Measurements from ENCODE around the gene MTERF1.
"Not testable (repeated sequence)": the region's sequence is repeated elsewhere in the genome, so short reads cannot be mapped to it uniquely, and the experiment has no call there.

MTERF1 gene, protein sequence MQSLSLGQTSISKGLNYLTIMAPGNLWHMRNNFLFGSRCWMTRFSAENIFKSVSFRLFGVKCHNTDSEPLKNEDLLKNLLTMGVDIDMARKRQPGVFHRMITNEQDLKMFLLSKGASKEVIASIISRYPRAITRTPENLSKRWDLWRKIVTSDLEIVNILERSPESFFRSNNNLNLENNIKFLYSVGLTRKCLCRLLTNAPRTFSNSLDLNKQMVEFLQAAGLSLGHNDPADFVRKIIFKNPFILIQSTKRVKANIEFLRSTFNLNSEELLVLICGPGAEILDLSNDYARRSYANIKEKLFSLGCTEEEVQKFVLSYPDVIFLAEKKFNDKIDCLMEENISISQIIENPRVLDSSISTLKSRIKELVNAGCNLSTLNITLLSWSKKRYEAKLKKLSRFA

GRCh38 chr7:91880413-91881241 lies at the start of gene MTERF1:
Gene MTERF1 (minus strand): TSS chr7:91880702. CDS start chr7:91880083, 619 bp downstream.
- DNase-seq, result peak; percentile 39

- no peak for DNase-seq
Observed at GRCh38 chr7:91929463-91929862, 49.0 kb upstream of the MTERF1 start.

DNA sequence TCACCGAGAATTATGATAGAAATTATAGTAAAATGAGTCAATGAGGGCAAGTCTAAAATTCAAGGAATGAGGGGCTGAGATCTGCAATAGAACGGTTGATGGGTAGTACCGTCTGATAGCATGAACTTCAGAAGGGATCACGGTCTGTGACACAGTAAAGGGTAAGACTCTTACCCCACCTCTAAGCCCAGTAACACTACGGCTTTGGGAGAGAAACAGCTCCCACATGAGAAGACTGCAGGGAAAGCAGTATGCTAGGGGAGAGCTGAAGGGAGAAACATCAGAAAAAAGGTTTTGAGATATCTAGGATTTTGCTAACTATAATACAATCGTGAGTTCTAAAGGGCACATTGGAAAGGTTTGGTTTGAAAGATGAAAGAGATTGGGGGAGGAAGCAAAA lies 47.4 kb upstream of the MTERF1 start:
- no peak for DNase-seq

- DNase-seq, result no peak
Observed at GRCh38 chr7:91922857-91923256, 42.4 kb upstream of the MTERF1 start.

DNA sequence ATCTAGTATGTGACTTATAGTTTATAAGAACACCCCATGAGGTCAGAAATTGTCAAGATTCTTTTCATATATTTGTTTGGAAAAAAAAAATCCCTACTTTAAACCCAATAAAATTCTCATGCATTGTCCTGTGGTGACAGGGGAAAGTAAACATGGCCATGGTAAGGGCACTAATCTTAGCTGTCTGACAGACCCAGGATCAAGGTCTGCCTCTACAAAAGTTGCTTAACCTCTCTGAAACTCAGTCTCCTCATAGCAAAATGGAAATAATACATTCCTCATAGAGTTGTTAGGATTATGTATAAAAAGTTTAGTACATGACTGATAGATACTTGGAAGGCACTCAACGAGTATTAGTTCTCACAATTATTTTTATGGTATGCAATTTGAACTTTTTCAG lies 37.9 kb upstream of the MTERF1 start:
- DNase-seq, result no peak

DNA sequence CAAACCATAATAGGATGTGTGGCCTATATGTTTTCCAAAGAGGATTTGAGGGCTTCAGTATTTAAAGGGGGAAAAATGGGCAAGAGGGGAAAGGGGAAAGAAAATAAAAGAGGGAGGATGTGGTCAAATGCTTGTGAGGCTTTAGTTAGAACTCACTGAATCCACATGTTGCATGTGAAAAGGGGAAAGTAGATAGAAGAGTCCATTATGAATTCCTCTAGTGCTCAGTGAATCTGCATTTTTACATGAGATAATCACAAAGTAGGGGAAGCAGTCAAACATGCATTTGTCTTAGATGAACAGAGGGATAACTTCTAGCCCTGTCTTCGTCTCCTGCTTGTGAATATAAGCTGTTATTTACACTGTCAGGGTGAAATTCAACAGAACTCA lies 35.5 kb upstream of the MTERF1 start:
- no peak for DNase-seq

- no peak for DNase-seq
Observed at GRCh38 chr7:91915401-91916050, 35.0 kb upstream of the MTERF1 start.

DNA sequence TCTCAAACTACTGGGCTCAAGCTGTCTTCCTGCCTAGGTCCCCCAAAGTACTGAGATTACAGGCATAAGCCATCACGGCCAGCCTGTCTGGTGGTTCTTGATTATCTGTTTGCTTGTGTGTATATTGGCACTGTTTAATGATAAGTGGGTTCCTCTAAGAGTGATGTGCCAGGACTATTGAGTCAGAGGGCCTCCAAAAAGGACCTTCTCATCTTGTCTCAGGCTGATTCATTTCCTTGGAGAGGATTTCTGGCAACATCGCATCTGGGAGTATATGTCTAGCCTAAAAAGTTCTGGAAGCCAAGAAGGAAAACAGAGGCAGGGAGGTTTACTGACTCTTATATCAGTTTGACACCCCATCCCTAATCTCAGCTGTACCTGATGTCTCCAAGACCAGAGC lies 33.1 kb upstream of the MTERF1 start:
- DNase-seq, result no peak

- no peak for DNase-seq
Observed at GRCh38 chr7:91912494-91912893, 32.0 kb upstream of the MTERF1 start.

DNA sequence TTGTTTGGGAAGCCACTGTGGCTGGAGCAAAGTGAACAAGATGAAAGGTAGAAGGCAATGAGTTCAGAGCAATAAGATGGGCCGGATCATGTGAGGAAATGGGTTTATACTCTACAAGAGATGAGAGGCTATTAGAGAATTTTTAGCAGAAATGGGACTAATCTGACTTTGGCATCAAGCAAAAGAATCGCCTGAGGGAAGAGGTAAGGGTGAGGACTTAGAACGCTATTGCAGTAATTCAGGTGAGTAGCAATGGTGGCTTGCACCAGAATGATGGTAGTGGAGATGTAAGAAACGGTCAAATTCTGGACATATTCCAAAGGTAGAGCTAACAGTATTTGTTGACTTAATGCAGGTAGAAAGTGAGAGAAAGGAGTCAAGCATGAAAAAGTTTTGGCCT lies 30.6 kb upstream of the MTERF1 start:
- DNase-seq, result no peak

DNA sequence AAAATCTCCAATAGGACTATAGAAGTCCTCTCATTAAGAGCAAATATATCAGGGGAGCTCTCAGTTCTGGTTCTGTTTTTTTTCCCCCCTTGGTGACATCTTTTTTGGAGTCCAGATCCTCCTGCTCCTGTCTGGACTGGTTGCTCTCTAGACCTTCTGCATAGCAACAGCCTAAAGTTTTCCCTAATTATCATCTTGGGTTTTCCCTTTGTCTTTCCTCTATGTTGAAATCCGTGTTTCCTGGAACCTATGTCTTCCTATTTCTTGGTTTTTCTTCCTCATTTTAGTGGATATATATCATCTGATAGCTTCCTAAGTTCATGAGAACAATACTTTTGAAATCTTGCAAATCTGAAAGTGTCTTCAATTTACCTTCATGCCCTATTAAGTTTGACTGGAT lies 29.7 kb upstream of the MTERF1 start:
- DNase-seq, result no peak

- no peak for DNase-seq
Observed at GRCh38 chr7:91899563-91899962, 19.1 kb upstream of the MTERF1 start.

GRCh38 chr7:91898240-91898992 lies 17.9 kb upstream of the MTERF1 start:
- no peak for DNase-seq

GRCh38 chr7:91894781-91895480 lies 14.4 kb upstream of the MTERF1 start:
- no peak for DNase-seq

GRCh38 chr7:91893699-91894098 lies 13.2 kb upstream of the MTERF1 start:
- not testable (repeated sequence) for DNase-seq

- no peak for DNase-seq
Observed at GRCh38 chr7:91892821-91893340, 12.4 kb upstream of the MTERF1 start.

GRCh38 chr7:91892099-91892705 lies 11.7 kb upstream of the MTERF1 start:
- DNase-seq, result no peak

DNA sequence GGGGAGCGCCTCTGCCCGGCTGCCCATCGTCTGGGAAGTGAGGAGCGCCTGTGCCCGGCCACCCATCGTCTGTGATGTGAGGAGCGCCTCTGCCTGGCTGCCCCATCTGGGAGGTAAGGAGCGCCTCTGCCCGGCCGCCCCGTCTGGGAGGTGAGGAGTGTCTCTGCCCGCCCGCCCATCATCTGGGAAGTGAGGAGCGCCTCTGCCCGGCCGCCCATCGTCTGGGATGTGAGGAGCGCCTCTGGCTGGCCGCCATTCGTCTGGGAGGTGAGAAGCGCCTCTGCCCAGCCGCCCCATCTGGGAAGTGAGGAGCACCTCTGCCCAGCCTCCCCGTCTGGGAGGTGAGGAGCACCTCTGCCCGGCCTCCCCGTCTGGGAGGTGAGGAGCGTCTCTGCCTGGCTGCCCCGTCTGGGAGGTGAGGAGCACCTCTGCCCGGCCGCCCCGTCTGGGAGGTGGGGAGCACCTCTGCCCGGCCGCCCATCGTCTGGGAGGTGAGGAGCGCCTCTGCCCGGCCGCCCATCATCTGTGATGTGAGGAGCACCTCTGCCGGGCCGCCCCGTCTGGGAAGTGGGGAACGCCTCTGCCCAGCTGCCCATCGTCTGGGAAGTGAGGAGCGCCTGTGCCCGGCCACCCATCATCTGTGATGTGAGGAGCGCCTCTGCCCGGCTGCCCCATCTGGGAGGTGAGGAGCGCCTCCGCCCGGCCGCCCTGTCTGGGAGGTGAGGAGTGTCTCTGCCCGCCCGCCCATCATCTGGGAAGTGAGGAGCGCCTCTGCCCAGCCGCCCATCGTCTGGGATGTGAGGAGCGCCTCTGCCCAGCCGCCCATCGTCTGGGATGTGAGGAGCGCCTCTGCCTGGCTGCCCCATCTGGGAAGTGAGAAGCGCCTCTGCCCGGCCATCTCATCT lies 8.0 kb upstream of the MTERF1 start:
- DNase-seq, result not testable (repeated sequence)

DNA sequence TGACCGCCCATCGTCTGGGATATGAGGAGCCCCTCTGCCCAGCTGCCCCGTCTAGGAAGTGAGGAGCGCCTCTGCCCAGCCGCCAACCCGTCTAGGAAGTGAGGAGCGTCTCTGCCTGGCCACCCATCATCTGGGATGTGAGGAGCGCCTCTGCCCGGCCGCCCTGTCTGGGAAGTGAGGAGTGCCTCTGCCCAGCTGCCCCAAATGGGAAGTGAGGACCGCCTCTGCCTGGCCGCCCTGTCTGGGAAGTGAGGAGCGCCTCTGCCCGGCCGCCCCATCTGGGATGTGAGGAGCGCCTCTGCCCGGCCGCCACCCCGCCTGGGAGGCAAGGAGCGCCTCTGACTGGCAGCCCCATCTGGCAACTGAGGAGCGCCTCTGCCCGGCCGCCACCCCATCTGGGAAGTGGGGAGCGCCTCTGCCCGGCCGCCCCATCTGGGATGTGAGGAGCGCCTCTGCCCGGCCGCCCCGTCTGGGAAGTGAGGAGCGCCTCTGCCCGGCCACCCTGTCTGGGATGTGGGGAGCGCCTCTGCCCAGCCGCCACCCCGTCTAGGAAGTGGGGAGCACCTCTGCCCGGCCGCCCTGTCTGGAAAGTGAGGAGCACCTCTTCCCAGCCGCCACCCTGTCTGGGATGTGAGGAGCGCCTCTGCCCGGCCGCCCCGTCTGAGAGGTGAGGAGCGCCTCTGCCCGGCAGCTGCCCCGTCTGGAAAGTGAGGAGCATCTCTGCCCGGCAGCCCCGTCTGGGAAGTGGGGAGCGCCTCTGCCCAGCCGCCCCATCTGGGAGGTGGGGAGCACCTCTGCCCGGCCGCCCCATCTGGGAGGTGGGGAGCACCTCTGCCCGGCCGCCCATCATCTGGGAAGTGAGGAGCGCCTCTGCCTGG lies 7.1 kb upstream of the MTERF1 start:
- not testable (repeated sequence) for DNase-seq

Measured in 8988T (cell line).